ENCODE results near the gene POSTN. TPM values are rescaled to one million over a fixed set of nuclear protein-coding genes. Genes with fewer than 3 reads are reported as not detected.

POSTN gene, protein sequence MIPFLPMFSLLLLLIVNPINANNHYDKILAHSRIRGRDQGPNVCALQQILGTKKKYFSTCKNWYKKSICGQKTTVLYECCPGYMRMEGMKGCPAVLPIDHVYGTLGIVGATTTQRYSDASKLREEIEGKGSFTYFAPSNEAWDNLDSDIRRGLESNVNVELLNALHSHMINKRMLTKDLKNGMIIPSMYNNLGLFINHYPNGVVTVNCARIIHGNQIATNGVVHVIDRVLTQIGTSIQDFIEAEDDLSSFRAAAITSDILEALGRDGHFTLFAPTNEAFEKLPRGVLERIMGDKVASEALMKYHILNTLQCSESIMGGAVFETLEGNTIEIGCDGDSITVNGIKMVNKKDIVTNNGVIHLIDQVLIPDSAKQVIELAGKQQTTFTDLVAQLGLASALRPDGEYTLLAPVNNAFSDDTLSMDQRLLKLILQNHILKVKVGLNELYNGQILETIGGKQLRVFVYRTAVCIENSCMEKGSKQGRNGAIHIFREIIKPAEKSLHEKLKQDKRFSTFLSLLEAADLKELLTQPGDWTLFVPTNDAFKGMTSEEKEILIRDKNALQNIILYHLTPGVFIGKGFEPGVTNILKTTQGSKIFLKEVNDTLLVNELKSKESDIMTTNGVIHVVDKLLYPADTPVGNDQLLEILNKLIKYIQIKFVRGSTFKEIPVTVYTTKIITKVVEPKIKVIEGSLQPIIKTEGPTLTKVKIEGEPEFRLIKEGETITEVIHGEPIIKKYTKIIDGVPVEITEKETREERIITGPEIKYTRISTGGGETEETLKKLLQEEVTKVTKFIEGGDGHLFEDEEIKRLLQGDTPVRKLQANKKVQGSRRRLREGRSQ
- total RNA-seq = 6.9 TPM
- long read RNA-seq, partial matches to known transcripts = 0 of 9 reads
- long read RNA-seq, other reads (novel, unspliced or antisense) = 7 of 9 reads

DNA sequence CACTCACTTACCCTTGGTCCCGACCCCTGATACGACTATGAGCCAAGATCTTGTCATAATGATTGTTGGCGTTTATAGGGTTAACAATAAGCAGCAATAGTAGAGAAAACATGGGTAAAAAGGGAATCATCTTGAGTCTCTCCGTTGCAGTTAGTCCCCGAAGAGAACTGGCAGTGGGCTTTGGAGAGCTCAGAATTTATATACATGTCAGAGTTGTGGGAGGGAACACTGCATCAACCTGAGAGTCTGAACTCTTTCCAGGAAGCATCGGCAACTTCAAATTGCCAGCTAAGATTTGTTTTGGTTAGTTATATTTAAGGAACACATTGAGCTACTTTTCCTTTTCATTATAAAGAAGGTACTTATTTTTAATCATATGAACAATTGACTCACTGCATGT lies at the start of gene POSTN:
Gene POSTN (minus strand): TSS at position 172 of the 400 bp plus-strand sequence. CDS start 42 bp downstream, at position 130.
- intact Hi-C loops (cut with micrococcal nuclease) = no loop called here
- no peak for DNase-seq
- no peak for ATAC-seq

DNA sequence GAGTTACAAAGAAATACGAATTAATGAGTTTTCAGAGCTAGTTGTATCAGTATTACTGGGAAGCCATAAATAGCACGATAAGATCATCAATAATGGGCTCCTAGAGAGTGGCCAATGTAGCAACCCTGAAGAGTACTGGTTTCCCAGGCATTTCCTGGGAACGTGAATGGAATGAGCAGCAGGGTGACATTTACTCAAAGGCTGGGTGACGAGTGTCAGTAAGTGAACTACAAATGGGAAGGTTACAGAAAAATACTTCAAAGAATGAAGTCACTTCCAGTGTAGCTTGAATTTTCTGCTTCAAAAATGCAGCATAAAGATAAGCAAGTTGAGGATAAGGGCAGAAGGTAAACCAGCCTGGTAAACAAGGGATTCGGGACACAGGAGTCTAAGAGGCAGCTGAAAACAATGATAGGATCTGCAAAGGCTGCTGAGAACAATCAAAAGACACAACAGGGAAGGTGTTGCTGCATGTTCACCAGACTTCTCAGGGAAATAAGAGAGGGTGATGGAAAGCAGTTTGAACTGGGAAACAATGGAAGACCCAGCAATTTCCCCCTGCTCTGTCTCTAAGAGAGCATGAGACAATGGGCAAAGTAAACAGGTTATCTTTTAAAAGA lies 48.6 kb upstream of the POSTN start:
- ATAC-seq (no peak), DNase-seq (no peak)
- intact Hi-C loops (cut with micrococcal nuclease) = no loop called here

DNA sequence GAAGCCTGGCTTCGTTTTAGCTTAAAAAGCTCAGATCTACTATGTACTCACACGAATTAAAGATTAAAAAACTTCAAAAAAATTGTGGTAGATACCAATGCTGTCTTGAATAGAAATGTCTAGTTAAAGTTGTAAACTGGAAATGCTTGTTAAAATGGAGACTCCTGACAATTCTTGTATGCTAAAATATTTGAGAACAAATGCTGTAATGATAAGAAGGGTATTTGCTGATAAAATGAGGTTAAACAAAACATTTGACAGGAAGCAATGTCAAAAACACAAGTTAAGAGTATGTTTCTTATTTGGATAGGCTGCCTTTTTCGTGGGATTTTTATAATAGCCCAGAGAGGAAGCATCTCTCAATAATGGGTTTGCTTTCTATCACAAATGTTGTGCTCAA lies 48.0 kb upstream of the POSTN start:
- intact Hi-C loops (cut with micrococcal nuclease) = no loop called here
- ATAC-seq = no peak

GRCh38 chr13:37645181-37645740 lies 46.7 kb upstream of the POSTN start:
- intact Hi-C loops (cut with micrococcal nuclease) = no loop called here
- no peak for ATAC-seq
- no peak for DNase-seq

More for the DNA sequence above, 48.0 kb upstream of the POSTN start:
- no peak for DNase-seq

DNA sequence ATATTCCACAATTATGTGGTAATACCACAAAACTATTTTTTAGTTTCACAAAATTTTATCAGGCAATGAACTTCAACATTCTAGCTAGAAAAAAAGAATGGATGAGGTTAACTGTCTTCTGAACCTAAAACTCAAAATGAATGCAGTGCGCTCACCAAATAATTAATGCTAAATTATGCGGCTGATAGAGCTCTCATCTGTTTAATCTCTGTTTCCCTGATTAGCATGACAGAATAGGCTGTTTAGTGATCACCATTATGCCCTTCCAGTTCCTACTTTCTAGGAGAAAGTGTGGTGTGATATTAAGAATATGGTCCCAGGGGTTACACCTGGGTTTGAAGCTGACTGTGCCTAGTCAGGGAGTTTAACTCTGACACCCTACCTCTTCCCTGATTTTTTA lies 42.8 kb upstream of the POSTN start:
- ATAC-seq (no peak), DNase-seq (no peak)
- intact Hi-C loops (cut with micrococcal nuclease) = no loop called here

DNA sequence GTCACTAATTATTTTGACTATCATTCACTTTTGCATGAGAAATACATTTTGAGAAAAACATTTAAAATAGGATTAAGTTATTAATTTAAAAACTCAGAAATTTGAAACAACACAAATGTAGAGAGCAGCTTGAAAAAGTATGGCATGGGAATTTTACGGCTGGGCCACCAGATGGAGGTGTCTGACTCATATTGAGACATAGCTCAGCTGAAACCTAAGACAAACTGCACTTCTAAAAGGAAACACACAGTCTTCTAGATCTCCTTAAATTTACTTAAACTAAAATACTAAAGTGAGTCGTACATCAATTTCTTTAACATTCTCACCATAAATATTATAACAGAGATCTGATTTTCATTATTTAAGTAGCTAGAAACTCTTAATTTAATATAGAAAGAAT lies 41.9 kb upstream of the POSTN start:
- no peak for ATAC-seq
- intact Hi-C loops (cut with micrococcal nuclease) = no loop called here
- no peak for DNase-seq

- DNase-seq = no peak
- no peak for ATAC-seq
Observed at GRCh38 chr13:37636701-37637100, 38.1 kb upstream of the POSTN start.

GRCh38 chr13:37632294-37632693 lies 33.7 kb upstream of the POSTN start:
- ATAC-seq (no peak), DNase-seq (no peak)
- intact Hi-C loops (cut with micrococcal nuclease) = no loop called here

More at GRCh38 chr13:37636701-37637100, 38.1 kb upstream of the POSTN start:
- intact Hi-C loops (cut with micrococcal nuclease) = no loop called here

DNA sequence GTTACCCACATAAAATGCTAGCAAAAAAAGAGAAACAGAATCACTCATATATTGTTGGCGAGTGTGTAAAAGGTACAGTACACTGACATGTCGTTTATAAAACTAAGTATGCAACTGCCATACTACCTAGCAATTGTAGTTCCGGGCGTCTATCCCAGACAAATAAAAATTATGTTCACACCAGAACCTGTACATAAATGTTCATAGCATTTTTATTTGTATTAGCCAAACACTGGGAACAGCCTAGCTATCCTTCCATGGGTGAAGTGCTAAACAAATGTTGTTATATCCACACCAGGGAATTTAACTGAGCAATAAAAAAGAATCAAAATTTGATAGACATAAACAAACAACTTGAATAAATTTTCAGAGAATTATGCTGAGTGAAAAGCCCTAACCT lies 28.9 kb upstream of the POSTN start:
- ATAC-seq = no peak
- intact Hi-C loops (cut with micrococcal nuclease) = no loop called here
- DNase-seq = no peak

DNA sequence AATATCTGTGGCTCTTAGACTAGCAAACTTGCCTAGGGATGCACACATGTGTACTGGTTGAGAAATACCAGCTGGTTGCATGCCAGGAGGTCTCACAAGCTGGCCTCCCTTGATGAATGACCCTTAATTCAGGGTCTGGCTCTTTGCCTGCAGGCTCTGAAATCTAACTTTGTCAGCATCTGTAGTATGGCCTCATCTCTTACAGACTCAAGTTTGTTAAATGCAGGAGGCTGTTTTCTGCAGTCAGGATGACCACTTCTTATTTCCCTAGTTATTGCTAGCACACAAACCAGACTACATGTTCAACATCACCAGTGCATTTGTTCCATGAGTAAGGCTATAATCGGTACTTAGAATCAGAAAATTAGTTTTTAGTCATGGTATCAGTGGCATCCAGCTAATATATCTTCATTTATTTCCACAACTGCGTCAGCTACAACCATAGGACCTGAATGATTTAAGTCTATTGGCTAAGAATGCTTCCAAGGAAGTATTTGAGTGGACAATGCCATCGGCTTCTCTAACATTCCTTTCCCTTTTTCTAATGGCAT lies 23.3 kb upstream of the POSTN start:
- no peak for ATAC-seq
- intact Hi-C loops (cut with micrococcal nuclease) = no loop called here
- DNase-seq = no peak

DNA sequence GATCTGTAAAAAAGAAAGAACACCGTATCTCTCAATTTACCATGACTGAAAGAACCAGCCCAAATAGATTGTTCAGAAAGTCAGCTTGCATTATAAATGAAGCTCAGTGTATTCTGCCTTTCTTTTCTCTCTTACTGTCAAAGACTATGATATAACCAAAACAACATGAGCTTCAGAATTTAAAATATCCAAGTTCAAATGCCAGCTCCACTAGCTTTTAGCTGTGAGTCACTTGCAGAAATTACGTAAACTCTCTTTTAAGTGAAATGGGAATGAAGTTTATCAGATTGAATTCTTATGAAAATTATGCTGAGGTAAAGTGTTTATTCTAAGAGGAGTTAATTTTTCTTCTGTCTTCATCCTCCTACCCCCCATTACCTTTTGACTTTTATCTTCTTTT lies 20.0 kb upstream of the POSTN start:
- intact Hi-C loops (cut with micrococcal nuclease) = no loop called here
- DNase-seq (no peak), ATAC-seq (no peak)

- ATAC-seq = no peak
- intact Hi-C loops (cut with micrococcal nuclease) = no loop called here
- DNase-seq = no peak
Observed at GRCh38 chr13:37617173-37617572, 18.6 kb upstream of the POSTN start.

GRCh38 chr13:37616131-37616530 lies 17.6 kb upstream of the POSTN start:
- no peak for ATAC-seq
- intact Hi-C loops (cut with micrococcal nuclease) = no loop called here
- no peak for DNase-seq

DNA sequence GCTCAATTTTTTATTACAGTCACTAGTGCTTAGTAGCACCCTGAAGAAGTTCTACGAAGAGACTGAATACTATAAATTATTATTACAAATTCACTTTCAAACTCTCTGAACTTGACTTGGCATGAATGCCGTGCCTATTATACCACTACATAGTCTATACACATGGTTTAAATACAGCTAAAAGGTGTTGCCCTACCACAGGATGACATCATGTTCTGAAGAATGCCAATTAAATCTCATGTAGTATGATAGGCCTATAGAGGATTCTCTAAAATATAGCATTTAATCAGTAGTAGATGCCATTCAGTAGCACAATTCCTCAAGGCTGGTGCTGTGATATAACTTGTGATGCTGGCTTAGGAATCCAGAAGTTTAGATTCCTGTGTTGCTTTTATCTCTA lies 16.7 kb upstream of the POSTN start:
- ATAC-seq = no peak
- DNase-seq = no peak
- intact Hi-C loops (cut with micrococcal nuclease) = no loop called here

GRCh38 chr13:37613638-37614037 lies 15.1 kb upstream of the POSTN start:
- DNase-seq (no peak), ATAC-seq (no peak)
- intact Hi-C loops (cut with micrococcal nuclease) = no loop called here

- intact Hi-C loops (cut with micrococcal nuclease) = no loop called here
- ATAC-seq (no peak), DNase-seq (no peak)
Observed at GRCh38 chr13:37613236-37613635, 14.7 kb upstream of the POSTN start.

- intact Hi-C loops (cut with micrococcal nuclease) = no loop called here
- DNase-seq = no peak
- ATAC-seq = no peak
Observed at GRCh38 chr13:37608750-37609339, 10.3 kb upstream of the POSTN start.

- DNase-seq (no peak), ATAC-seq (peak; percentile 39)
- intact Hi-C loops (cut with micrococcal nuclease) = loop anchor here (1.0 kb wide), 1 partner anchor 494 kb away; no protein-coding TSS in a partner anchor
Observed at GRCh38 chr13:37602733-37603381, 4.3 kb upstream of the POSTN start.

All from left ventricle myocardium superior (tissue), 1 donor.